DMS 273 (cell line): Measurements from ENCODE around the gene AGTRAP.

ENCODE experiments used
- DNase-seq: peaks from one replicate; lab custom pipeline; 2025; ENCODE audit not compliant: unreplicated experiment; lab: John Stamatoyannopoulos, UW

Gene AGTRAP

DNA sequence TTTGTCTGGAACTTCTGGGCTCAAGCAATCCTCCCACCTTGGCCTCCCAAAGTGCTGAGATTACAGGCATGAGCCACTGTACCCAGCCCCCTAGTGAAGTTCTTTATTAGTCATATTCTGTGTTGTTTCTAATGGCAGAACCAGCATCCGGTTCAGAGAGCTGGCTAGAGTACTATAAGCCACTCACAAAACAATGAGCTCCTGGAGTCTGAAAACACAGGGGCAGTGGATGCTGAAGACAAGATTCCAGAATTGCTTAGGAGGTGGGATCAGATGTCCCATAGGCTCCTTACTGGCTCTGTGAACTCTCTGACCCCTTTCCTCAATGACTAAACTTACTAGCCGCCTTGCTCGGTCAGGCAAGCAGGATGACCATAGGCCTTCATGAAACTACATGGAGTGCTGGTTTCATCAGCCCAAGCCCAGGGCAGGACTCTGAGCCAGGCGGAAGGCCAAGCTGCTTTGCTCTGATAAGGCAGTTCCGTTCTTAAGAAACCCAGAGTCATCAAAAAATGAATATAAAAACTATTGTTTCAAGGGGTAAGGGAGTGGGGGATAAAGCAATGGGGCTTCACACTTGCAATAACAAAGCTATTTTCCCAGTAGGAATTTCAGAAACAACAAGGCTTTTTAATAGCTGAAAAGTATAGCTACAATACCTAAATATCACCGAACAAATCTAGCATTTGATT is 61.7 kb downstream of the AGTRAP start:
- no peak for DNase-seq

GRCh38 chr1:11799099-11799498 is 63.2 kb downstream of the AGTRAP start:
- DNase-seq, result no peak

GRCh38 chr1:11799896-11800295 is 64.0 kb downstream of the AGTRAP start:
- DNase-seq, result no peak

- no peak for DNase-seq
Measured at GRCh38 chr1:11800391-11800755, 64.4 kb downstream of the AGTRAP start.
